ENCODE data around the gene ECSIT.
"Not testable (repeated sequence)": the region's sequence is repeated elsewhere in the genome, so short reads cannot be mapped to it uniquely, and the experiment has no call there.

ECSIT gene

GRCh38 chr19:11479898-11480714, 48.8 kb downstream of the ECSIT start:
- in situ Hi-C loops (cut with MboI; ENCODE audit: low sequenced_read_pairs): no loop called here

DNA sequence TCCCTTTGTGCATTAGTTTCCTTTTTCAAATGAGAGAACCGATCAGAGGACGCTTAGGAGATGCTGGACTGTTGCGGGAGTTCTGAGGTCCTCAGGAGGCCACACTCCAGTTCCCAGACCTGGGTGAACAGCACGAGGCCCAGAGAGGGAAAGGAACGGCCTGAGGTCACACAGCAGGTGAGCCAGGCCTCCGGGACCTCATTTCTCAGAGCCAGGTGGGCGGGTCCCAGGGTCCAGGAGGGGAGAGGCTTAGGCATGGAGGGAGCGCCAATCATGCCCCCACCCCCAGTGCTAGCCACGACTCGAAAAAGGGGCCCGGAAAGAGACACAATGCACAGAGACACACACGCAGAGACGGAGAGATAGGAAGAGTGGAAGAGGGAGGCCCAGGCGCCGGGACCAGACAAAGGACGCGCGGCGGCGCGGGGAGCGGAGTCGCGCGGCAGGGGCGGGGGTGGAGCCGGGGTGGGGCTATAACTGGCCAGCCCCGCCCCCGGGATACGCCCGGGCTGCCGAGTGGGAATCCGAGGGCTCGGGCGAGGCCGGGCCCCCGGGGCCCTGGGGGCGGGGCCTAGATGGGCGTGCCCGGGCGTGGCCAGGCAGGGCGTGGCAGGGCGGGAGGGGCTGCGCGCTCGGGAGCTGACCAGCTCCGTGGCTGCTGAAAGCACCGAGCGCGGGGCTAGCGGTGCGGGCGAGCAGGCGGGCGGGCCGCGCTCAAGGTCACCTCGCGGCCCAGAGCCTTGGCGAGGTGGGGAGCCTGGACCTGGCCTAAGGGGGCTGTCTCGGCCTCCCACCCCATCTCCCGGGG, 49.6 kb downstream of the ECSIT start:
- in situ Hi-C loops (cut with MboI; ENCODE audit: low sequenced_read_pairs): no loop called here

- in situ Hi-C loops (cut with MboI; ENCODE audit: low sequenced_read_pairs): no loop called here
Measured at GRCh38 chr19:11478167-11479089, 50.5 kb downstream of the ECSIT start.

DNA sequence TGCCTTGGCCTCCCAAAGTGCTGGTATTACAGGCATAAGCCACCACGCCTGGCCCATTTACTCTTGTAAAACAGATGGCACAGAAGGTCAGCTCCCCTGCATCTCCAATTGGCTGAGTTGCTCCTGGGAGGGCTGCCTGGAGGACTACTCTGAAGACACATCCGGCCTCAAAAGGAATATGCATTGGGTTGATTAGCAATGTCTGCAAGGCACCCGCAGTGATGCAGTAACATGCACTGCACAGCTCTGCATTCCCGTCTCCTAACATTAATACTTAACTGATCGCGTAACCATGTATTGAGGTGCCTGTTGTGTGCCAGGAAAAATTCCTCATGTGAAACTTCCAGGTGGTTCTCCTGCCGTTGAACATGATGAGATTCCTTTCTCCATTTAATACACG, 53.1 kb downstream of the ECSIT start:
- in situ Hi-C loops (cut with MboI; ENCODE audit: low sequenced_read_pairs): no loop called here

GRCh38 chr19:11475343-11475742, 53.6 kb downstream of the ECSIT start:
- in situ Hi-C loops (cut with MboI; ENCODE audit: low sequenced_read_pairs): not testable (repeated sequence)

DNA sequence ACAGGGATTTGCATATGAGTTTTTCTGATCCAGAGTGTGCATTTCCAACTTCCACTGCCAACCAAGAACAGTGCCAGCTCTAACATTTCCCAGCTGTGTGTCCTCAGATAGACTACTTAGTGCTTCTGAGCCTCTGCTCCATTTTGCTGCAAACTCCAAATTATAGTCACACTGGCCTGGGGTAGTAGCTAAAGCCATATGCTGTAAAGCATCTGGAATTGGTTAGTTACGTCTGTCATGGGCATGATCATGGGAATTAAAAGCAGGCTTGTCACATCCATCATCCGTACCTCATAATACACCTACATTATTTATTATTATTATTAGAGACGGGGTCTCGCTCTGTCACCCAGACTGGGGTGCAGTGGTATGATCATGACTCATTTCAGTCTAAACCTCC, 55.2 kb downstream of the ECSIT start:
- in situ Hi-C loops (cut with MboI; ENCODE audit: low sequenced_read_pairs): no loop called here

- in situ Hi-C loops (cut with MboI; ENCODE audit: low sequenced_read_pairs): not testable (repeated sequence)
Measured at GRCh38 chr19:11468266-11468845, 60.6 kb downstream of the ECSIT start.

- in situ Hi-C loops (cut with MboI; ENCODE audit: low sequenced_read_pairs): no loop called here
Measured at GRCh38 chr19:11465600-11465999, 63.3 kb downstream of the ECSIT start.

- in situ Hi-C loops (cut with MboI; ENCODE audit: low sequenced_read_pairs): no loop called here
Measured at GRCh38 chr19:11464333-11465265, 64.3 kb downstream of the ECSIT start.

- in situ Hi-C loops (cut with MboI; ENCODE audit: low sequenced_read_pairs): no loop called here
Measured at GRCh38 chr19:11463391-11463790, 65.5 kb downstream of the ECSIT start.

GRCh38 chr19:11461453-11461852, 67.5 kb downstream of the ECSIT start:
- in situ Hi-C loops (cut with MboI; ENCODE audit: low sequenced_read_pairs): no loop called here

- in situ Hi-C loops (cut with MboI; ENCODE audit: low sequenced_read_pairs): no loop called here
Measured at GRCh38 chr19:11460207-11460606, 68.7 kb downstream of the ECSIT start.

GRCh38 chr19:11458912-11459311, 70.0 kb downstream of the ECSIT start:
- in situ Hi-C loops (cut with MboI; ENCODE audit: low sequenced_read_pairs): not testable (repeated sequence)

DNA sequence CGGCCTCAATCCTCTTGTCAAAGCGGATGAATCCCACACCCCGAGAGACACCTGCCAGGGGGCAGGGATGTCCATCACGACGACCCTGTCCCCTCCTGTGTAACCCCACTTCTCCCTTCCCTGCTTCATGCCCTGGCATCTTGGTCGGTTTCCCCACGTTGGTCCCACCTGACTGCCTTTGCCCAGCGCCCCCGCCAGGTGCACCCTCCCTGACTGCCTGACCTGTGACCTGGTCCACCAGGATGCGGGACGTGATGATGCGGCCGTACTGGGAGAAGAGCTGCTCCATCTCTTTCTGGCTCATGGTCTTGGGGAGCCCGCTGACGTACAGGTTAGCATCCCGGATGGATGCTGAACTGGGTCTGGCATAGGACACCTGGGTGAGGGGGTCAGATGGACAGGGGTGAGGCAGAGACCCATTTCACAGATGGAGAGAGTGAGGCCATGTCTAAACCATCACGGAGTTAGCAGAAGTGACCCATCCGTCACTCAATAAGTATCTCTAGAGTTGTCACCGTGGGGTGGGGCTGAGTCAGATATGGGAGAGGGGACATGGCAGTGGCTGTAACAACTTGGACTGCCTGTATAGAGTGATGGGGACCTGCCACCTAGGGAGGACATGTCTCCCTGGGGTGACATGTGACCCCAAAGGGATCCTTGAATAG, 70.6 kb downstream of the ECSIT start:
- in situ Hi-C loops (cut with MboI; ENCODE audit: low sequenced_read_pairs): no loop called here

- in situ Hi-C loops (cut with MboI; ENCODE audit: low sequenced_read_pairs): no loop called here
Measured at GRCh38 chr19:11457831-11458230, 71.1 kb downstream of the ECSIT start.

DNA sequence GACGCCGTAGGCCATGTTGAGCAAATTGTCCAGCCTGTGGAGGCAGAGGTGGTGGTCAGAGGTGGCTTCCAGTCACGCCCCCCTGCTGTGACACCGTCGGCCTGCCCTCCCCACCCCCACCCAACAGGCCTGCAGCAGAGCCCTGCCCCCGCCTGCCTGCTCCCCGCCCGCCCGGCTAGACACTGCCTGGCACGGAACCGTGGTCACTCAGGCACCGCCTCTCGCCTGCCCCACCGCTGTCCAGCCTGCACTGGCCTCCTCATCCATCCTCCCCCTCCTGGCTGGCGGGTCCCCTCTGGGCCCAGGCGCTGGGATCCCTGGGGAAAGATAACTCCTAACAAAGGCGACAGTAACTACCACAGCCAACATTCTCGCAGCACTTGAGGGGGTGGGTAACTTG, 71.8 kb downstream of the ECSIT start:
- in situ Hi-C loops (cut with MboI; ENCODE audit: low sequenced_read_pairs): no loop called here

DNA sequence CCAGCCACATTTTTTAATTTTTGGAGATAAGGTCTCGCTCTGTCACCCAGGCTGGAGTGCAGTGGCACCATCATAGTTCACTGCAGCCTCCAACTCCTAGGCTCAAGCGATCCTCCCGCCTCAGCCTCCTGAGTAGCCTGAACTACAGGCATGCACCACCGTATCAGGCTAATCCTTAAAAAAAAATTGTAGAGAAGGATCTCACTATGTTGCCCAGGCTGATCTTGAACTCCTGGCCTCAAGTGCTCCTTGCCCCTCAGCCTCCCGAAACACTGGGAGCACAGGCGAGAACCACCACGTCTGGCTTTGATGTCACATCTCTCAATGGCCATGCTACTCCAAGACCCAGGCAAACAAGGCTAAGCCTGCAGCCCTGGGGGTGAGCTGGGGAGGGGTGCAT, 72.3 kb downstream of the ECSIT start:
- in situ Hi-C loops (cut with MboI; ENCODE audit: low sequenced_read_pairs): no loop called here
